DMS53 (cell line): ENCODE data around the gene FGF19.
"Not testable (repeated sequence)": the region's sequence is repeated elsewhere in the genome, so short reads cannot be mapped to it uniquely, and the experiment has no call there.

Experiments used
- DNase-seq: peaks from one replicate; lab custom pipeline; 2025; lab: John Stamatoyannopoulos, UW

The FGF19 gene

GRCh38 chr11:69695995-69696394, 7.8 kb downstream of the FGF19 start:
- DNase-seq: not testable (repeated sequence)

- DNase-seq: no peak
These were observed 8.2 kb downstream of the FGF19 start for GRCh38 chr11:69695581-69695980.

GRCh38 chr11:69694781-69695180, 9.0 kb downstream of the FGF19 start:
- no peak for DNase-seq

GRCh38 chr11:69692422-69692821, 11.4 kb downstream of the FGF19 start:
- no peak for DNase-seq

GRCh38 chr11:69691463-69691862, 12.4 kb downstream of the FGF19 start:
- no peak for DNase-seq

- DNase-seq: peak; percentile 37
These were observed 14.1 kb downstream of the FGF19 start for GRCh38 chr11:69689484-69690319.

GRCh38 chr11:69687969-69688771, 15.7 kb downstream of the FGF19 start:
- DNase-seq: peak; percentile 69

- DNase-seq: no peak
These were observed 17.0 kb downstream of the FGF19 start for GRCh38 chr11:69686856-69687255.

- DNase-seq: no peak
These were observed 17.4 kb downstream of the FGF19 start for GRCh38 chr11:69686452-69686851.

GRCh38 chr11:69685348-69685747, 18.5 kb downstream of the FGF19 start:
- no peak for DNase-seq

- DNase-seq: no peak
These were observed 19.2 kb downstream of the FGF19 start for GRCh38 chr11:69684651-69685050.

GRCh38 chr11:69683764-69684333, 20.0 kb downstream of the FGF19 start:
- DNase-seq: peak; percentile 58

GRCh38 chr11:69682681-69683326, 21.0 kb downstream of the FGF19 start:
- DNase-seq: no peak

GRCh38 chr11:69682221-69682620, 21.6 kb downstream of the FGF19 start:
- DNase-seq: no peak

GRCh38 chr11:69680688-69681087, 23.1 kb downstream of the FGF19 start:
- DNase-seq: no peak

- no peak for DNase-seq
These were observed 26.1 kb downstream of the FGF19 start for GRCh38 chr11:69677749-69678148.

- peak; percentile 98 for DNase-seq
These were observed 28.7 kb downstream of the FGF19 start, which contains the start of gene LTO1 for GRCh38 chr11:69674886-69675714. Gene LTO1 (minus strand): TSS chr11:69675353. CDS start chr11:69675239, 114 bp downstream.

GRCh38 chr11:69674267-69674885, 29.4 kb downstream of the FGF19 start:
- peak; percentile 59 for DNase-seq

- DNase-seq: peak; percentile 24
These were observed 31.9 kb downstream of the FGF19 start for GRCh38 chr11:69671734-69672465.
